KBM-7 (cell line): ENCODE results near the gene CHMP3.

Source experiments
- DNase-seq: peaks from one replicate; pipeline ENCODE4 v3.0.0-alpha.2; 2015
- in situ Hi-C: fragments of 300-500 bp; cut with MboI; formaldehyde crosslinking; loops from 2 replicates; pipeline ENCODE4 v1.14.3; 2020; ENCODE audit warnings: low sequenced_read_pairs, low pct_unique_long_range_greater_than_20kb, mixed read lengths

Gene CHMP3

GRCh38 chr2:86482034-86482433 lies 81.2 kb downstream of the CHMP3 start:
- in situ Hi-C loops: no loop called here
- no peak for DNase-seq

- no peak for DNase-seq
- in situ Hi-C loops: no loop called here
Measured at GRCh38 chr2:86480105-86480504, 83.1 kb downstream of the CHMP3 start.

- no peak for DNase-seq
- in situ Hi-C loops: no loop called here
Measured at GRCh38 chr2:86477349-86477748, 85.9 kb downstream of the CHMP3 start.

- in situ Hi-C loops: no loop called here
Measured at GRCh38 chr2:86476918-86477317, 86.3 kb downstream of the CHMP3 start.

GRCh38 chr2:86476092-86476491 lies 87.2 kb downstream of the CHMP3 start:
- in situ Hi-C loops: no loop called here
- no peak for DNase-seq

More at GRCh38 chr2:86476918-86477317, 86.3 kb downstream of the CHMP3 start:
- DNase-seq: no peak

GRCh38 chr2:86471637-86472036 lies 91.6 kb downstream of the CHMP3 start:
- DNase-seq: no peak
- in situ Hi-C loops: no loop called here

- DNase-seq: no peak
- in situ Hi-C loops: no loop called here
Measured at GRCh38 chr2:86470890-86471289, 92.4 kb downstream of the CHMP3 start.

GRCh38 chr2:86468162-86469033 lies 94.8 kb downstream of the CHMP3 start:
- in situ Hi-C loops: no loop called here
- no peak for DNase-seq

GRCh38 chr2:86466306-86466705 lies 96.9 kb downstream of the CHMP3 start:
- in situ Hi-C loops: no loop called here
- no peak for DNase-seq

- in situ Hi-C loops: no loop called here
- DNase-seq: no peak
Measured at GRCh38 chr2:86464652-86465051, 98.6 kb downstream of the CHMP3 start.

GRCh38 chr2:86461042-86461743 lies 102.0 kb downstream of the CHMP3 start:
- no peak for DNase-seq
- in situ Hi-C loops: no loop called here

- in situ Hi-C loops: no loop called here
Measured at GRCh38 chr2:86455181-86455580, 108.1 kb downstream of the CHMP3 start.

GRCh38 chr2:86454238-86454637 lies 109.0 kb downstream of the CHMP3 start:
- in situ Hi-C loops: no loop called here
- DNase-seq: no peak

More at GRCh38 chr2:86455181-86455580, 108.1 kb downstream of the CHMP3 start:
- no peak for DNase-seq

GRCh38 chr2:86453836-86454235 lies 109.4 kb downstream of the CHMP3 start:
- in situ Hi-C loops: no loop called here
- no peak for DNase-seq
